Suppressor macrophage treated with lipopolysaccharide for 1 hour (primary cell): ENCODE measurements around the gene MOB1B.
A peak's percentile ranks its signal among the peaks of the same experiment; 100 is the strongest.
"Not testable (repeated sequence)": the region's sequence is repeated elsewhere in the genome, so short reads cannot be mapped to it uniquely, and the experiment has no call there.

ENCODE experiments used
- DNase-seq, 3 donors: peaks; one replicate each; pipeline ENCODE4 v3.0.0-alpha.2; 2020 to 2022

The MOB1B gene

GRCh38 chr4:70958681-70959080 is 56.5 kb downstream of the MOB1B start:
- no peak for DNase-seq

GRCh38 chr4:70969076-70969475 is 66.9 kb downstream of the MOB1B start:
- no peak for DNase-seq

DNA sequence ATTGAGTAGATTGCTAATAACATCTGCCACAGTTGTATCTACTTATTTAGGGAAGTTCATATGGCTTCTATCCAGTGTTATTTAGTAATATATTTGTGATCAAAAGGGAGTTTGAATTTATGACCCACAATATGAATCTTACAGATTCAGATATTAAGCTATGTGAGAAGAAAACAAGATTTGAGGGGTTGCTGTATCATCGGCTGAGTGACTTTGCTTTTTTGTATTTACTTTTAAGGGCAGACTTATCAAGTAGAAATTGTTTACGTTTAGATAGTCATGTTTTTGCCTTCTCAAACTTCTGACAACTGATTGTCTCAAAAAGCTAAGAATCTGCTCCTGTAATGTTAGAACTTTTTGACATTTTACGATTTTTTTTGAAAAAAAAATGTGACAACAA is 74.1 kb downstream of the MOB1B start:
- no peak for DNase-seq

GRCh38 chr4:70979445-70980008 is 77.4 kb downstream of the MOB1B start:
- peak; percentile 25 to 58 (median 57) for DNase-seq

GRCh38 chr4:70980196-70980595 is 78.0 kb downstream of the MOB1B start:
- no peak for DNase-seq

DNA sequence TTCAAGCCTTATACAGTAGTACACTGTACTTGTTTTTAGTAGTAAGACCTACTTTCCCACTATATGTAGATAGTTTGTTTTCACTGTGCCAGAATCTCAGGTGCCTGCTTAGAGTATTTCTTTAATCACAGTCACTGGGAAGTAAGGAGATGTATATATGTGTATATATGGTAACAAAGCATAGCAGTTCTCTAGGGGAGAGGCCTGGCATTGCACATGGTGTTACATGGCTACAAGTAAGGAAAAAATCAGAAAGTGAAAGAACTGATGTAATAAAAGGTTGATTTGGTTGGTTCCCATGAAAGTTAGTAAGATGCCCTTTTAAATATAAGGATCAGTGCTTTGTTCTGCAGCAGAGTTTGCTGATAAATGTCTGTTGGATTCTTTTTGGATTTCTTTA is 81.9 kb downstream of the MOB1B start:
- no peak for DNase-seq

- DNase-seq: no peak
Measured at GRCh38 chr4:70984589-70984988, 82.4 kb downstream of the MOB1B start.

DNA sequence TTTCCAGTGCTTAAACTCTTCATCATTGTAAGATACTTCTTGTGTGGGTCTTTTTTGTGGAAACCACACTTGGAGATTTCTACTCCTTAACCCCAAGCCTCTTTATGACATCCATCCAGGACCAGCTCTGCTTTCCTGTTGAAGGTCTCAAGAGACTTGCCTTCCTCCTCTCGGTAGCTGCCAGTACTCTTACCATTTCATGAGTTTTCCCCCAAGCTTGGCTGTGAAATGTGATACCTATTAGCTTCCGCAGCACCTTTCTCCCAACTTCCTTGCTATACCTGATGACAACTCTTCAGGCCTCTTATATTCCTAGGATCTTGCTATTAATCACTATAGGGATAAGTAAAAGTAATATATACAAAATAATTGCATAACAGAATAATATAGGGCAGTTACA is 89.4 kb downstream of the MOB1B start:
- DNase-seq: no peak

- peak in 1 of 3 donors; percentile 20 for DNase-seq
Measured at GRCh38 chr4:70992391-70992881, 90.3 kb downstream of the MOB1B start.

- peak; percentile 93 to 98 (median 96) for DNase-seq
Measured at GRCh38 chr4:70993181-70994068, 91.3 kb downstream of the MOB1B start, which contains the start of gene DCK. TSS of gene DCK (plus strand) at chr4:70993649. CDS start at chr4:70993836, 187 bp downstream.

DNA sequence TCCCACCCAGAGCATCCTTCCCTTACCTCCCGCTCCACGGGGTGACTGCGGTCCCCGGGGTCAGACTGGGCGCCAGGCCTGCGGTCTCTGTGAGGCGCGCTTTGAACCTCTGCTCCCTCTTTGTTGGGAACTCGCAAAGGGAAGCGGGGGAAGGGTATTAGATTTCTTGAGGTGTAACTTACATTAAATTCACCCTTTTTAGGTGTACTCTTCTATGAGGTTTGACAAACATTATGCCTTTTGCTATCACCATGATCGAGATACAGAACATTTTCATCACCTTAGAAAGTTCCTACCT is 91.8 kb downstream of the MOB1B start:
- DNase-seq: no peak

DNA sequence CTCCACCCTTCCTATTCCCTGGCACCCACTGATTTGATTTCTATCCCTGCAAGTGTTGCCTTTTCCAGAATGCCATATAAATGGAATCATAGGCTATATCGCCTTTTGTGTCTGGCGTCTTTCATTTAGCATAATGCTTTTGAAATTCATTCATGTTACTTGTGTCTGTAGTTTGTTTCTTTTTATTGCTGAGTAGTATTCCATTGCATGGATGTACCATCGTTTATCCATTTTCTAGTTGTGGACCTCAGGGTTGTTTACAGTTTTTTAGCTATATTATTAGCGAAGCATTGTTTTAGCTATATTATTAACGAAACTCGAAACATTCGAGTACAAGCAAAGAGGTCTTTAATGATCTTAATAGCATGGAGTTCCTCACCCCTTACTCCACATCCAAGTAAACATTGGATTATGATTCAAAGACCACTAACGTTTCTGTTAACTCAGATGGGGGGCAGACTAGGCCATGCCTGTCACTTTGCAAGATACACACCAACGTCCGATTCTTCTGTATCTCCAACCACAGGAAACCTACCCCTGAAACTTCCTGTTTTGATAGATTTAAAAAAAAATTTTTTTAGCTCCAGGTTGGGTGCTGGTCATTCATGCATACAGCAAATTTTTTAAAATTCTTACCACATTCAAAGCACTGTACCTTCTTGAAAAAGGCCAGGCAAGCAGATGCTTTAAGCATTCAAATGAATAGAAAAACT is 92.4 kb downstream of the MOB1B start:
- DNase-seq: peak; percentile 17 to 29 (median 20)

DNA sequence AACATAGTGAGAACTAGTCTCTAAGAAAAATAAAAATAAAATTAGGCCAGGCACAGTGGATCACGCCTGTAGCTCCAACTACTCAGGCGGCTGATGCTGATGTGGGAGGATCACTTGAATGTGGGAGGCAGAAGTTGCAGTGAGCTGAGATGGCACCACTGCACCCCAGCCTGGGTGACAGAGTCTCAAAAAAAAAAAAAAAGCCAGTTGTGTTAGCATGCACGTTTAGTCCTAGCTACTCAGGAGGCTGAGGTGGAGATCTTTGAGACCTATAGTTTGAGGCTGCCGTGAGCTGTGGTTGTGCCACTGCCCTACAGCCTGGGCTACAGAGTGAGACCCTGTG is 93.8 kb downstream of the MOB1B start:
- DNase-seq: peak; percentile 42 to 50 (median 42)

- DNase-seq: peak in 2 of 3 donors; percentile 43 to 53
Measured at GRCh38 chr4:70997036-70997435, 94.9 kb downstream of the MOB1B start.

DNA sequence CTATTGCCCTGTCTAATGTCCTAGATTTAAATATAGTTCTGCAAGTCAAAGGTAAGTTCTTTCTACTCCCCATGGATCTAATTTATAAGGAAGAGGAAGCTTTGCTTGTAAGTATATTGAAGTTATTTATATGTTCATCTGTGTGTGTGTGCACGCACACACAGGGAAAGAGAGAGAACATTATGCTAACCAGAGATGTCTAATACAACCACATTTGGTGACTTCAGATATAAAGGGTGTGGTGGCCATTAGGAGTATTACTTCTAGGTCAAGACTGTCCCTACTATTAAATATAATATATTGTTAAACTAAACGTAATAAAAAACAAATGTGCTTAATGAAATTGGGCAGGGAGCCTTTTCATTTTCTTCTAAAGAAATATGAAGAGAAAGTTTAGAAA is 95.4 kb downstream of the MOB1B start:
- DNase-seq: no peak

DNA sequence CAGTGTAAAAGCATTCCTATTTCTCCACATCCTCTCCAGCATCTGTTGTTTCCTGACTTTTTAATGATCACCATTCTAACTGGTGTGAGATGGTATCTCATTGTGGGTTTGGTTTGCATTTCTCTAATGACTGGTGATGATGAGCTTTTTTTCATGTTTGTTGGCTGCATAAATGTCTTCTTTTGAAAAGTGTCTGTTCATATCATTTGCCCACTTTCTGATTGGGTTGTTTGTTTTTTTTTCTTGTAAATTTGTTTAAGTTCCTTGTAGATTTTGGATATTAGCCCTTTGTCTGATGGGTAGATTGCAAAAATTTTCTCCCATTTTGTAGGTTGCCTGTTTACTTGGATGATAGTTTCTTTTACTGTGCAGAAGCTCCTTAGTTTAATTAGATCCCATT is 97.5 kb downstream of the MOB1B start:
- DNase-seq: not testable (repeated sequence)

GRCh38 chr4:71001363-71001762 is 99.2 kb downstream of the MOB1B start:
- not testable (repeated sequence) for DNase-seq

GRCh38 chr4:71004281-71004851 is 102.2 kb downstream of the MOB1B start:
- no peak for DNase-seq

DNA sequence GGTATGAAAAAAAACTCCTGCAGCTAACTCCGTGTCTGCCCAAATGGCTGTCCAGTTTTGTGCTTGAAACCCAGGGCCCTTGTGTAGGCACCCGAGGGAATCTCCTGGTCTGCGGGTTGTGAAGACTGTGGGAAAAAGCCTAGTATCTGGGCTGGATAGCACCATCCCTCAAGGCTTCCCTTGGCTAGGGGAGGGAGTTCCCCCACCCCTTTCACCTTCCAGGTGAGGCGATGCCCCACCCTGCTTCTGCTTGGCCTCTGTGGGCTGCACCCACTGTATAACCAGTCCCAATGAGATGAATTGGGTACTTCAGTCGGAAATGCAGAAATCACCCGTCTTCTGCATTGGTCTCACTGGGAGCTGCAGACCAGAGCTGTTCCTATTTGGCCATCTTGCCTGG is 102.9 kb downstream of the MOB1B start:
- DNase-seq: not testable (repeated sequence)

GRCh38 chr4:71006203-71006907 is 104.2 kb downstream of the MOB1B start:
- peak; percentile 60 to 93 (median 69) for DNase-seq

DNA sequence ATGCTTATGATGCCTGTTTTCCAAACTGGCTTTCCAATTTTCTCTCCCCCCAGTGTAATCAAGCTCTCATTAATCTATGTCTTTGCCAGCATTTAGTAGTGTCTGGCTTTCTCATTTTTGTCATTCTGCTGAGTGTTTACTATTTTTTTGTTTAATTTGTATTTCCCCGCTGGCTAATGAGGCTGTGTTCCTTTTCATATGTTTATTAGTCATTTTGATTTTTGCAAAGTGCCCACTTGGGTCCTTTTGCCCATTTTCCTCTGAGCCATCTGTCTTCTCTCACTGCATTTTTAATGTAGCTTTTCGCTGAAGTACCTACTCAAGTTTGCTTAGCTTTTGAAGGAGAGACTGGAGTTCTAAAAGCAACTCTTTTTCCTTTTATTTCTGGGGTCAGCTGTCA is 106.0 kb downstream of the MOB1B start:
- DNase-seq: no peak

DNA sequence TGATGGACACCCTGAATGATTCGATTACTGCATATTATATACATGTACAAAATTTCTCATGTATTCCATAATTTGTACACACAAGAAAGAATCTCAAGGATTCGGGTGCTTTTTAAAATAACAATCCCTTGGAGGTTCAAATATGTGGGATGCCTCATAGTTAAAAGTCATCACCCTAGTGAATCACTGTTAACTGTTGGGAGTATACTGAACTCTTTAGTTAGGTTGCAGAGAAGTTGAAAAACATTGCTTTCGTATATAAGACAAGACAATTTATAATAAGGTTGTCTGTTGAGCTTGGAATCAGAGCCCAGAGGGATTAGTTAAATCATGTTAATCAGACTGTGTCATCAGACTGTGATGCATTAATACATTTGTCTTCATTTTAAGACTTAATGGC is 106.9 kb downstream of the MOB1B start:
- DNase-seq: peak in 2 of 3 donors; percentile 16 to 24
